ENCODE results near the gene CD59.

- TF ChIP-seq CTCF (IDR thresholded peaks at IDR 0.05; ENCODE audit: borderline replicate concordance, extremely low read depth, low read length, poor library complexity, severe bottlenecking) = no peak
- no peak for TF ChIP-seq EZH2 (IDR thresholded peaks at IDR 0.05; ENCODE audit: borderline replicate concordance, low read depth, low read length, severe bottlenecking)
Measured at GRCh38 chr11:33694346-33695050, 41.7 kb downstream of the CD59 start.

All from DND-41 (cell line).